HepG2 (cell line): ENCODE results near the gene RNASE8. TPM values are rescaled to one million over a fixed set of nuclear protein-coding genes. Genes with fewer than 3 reads are reported as not detected.

Experiments
- ATF1 ChIP-seq: IDR thresholded peaks from 2 replicates; pipeline ENCODE4 v1.6.1; 2016; ENCODE audit warnings: mild to moderate bottlenecking, control low read depth
- ATF6 ChIP-seq: sonication (generic); formaldehyde crosslinking; conservative IDR thresholded peaks from 2 replicates; pipeline ENCODE4 v1.4.0; 2020; ENCODE audit warnings: missing genetic modification reagents
- CAMTA2 ChIP-seq: sonication (generic); formaldehyde crosslinking; IDR thresholded peaks from 2 replicates; pipeline ENCODE4 v1.4.0; 2020; ENCODE audit warnings: mild to moderate bottlenecking, missing genetic modification reagents, borderline replicate concordance
- DR1 ChIP-seq: sonication (generic); formaldehyde crosslinking; IDR thresholded peaks from 2 replicates; pipeline ENCODE4 v1.8.0; 2021; ENCODE audit warnings: mild to moderate bottlenecking, missing genetic modification reagents, inconsistent platforms
- PAWR ChIP-seq: sonication (generic); formaldehyde crosslinking; IDR thresholded peaks from 2 replicates; pipeline ENCODE4 v1.4.0; 2020; ENCODE audit warnings: missing genetic modification reagents, mild to moderate bottlenecking, borderline replicate concordance
- PHF21A ChIP-seq: sonication (generic); formaldehyde crosslinking; IDR thresholded peaks from 2 replicates; pipeline ENCODE4 v1.5.0; 2020; ENCODE audit warnings: mild to moderate bottlenecking, missing genetic modification reagents
- PTBP1 ChIP-seq: fragments of 200-400 bp; formaldehyde crosslinking; IDR thresholded peaks from 2 replicates; pipeline ENCODE4 v1.6.1; 2018; ENCODE audit warnings: low read length, low read depth; ENCODE audit not compliant: poor library complexity, severe bottlenecking
- RXRA ChIP-seq: sonication (generic); formaldehyde crosslinking; IDR thresholded peaks from 2 replicates; pipeline ENCODE4 v1.5.1; 2020; ENCODE audit warnings: missing genetic modification reagents
- TBL1XR1 ChIP-seq: fragments of 150-350 bp; IDR thresholded peaks from 2 replicates; pipeline ENCODE4 v1.6.1; 2014; ENCODE audit warnings: borderline replicate concordance, low read length; ENCODE audit not compliant: partially characterized antibody
- TBX2 ChIP-seq: sonication (generic); formaldehyde crosslinking; IDR thresholded peaks from 2 replicates; pipeline ENCODE4 v1.5.0; 2020; ENCODE audit warnings: missing genetic modification reagents, mild to moderate bottlenecking, borderline replicate concordance
- ZBTB7A ChIP-seq: sonication (generic); formaldehyde crosslinking; IDR thresholded peaks from 2 replicates; pipeline ENCODE4 v1.8.0; 2022; ENCODE audit warnings: mild to moderate bottlenecking, missing genetic modification reagents
- ZFP62 ChIP-seq: sonication (generic); formaldehyde crosslinking; IDR thresholded peaks from 2 replicates; pipeline ENCODE4 v1.4.0; 2020; ENCODE audit warnings: missing genetic modification reagents
- ZFP82 ChIP-seq: sonication (generic); formaldehyde crosslinking; IDR thresholded peaks from 2 replicates; pipeline ENCODE4 v1.5.1; 2020; ENCODE audit warnings: mild to moderate bottlenecking, missing genetic modification reagents, borderline replicate concordance
- ZNF446 ChIP-seq: sonication (generic); formaldehyde crosslinking; IDR thresholded peaks from 2 replicates; pipeline ENCODE4 v1.5.0; 2020; ENCODE audit warnings: mild to moderate bottlenecking, missing genetic modification reagents
- ZNF674 ChIP-seq: sonication (generic); formaldehyde crosslinking; IDR thresholded peaks from 2 replicates; pipeline ENCODE4 v1.5.0; 2020; ENCODE audit warnings: low read depth, mild to moderate bottlenecking, missing genetic modification reagents
- ZNF7 ChIP-seq: IDR thresholded peaks from 2 replicates; pipeline ENCODE4 v1.6.1; 2016; ENCODE audit warnings: missing biosample characterization, missing genetic modification reagents
- ZNF776 ChIP-seq: sonication (generic); formaldehyde crosslinking; IDR thresholded peaks from 2 replicates; pipeline ENCODE4 v1.4.0; 2020; ENCODE audit warnings: mild to moderate bottlenecking, missing genetic modification reagents
- polyA plus RNA-seq, 8 experiments: library from polyadenylated mRNA; depleted of rRNA in 3 of 8; stranded (reverse) in 7 of 8; unstranded in 1 of 8; fragments of >200 nt; fragmentation: Illumina TruSeq in 4 of 8; extraction: Trizol in 4 of 8; gene quantifications; 2 replicates each; pipeline versions ENCODE4 v1.2.1 to v1.2.3, GENCODE V29; 2011 to 2016; ENCODE audit warnings: low read depth in 4 of 8, missing spikeins in 1 of 8, mixed read lengths in 1 of 8; ENCODE audit not compliant: insufficient read depth in 1 of 8
- total RNA-seq, 5 experiments: library from RNA; depleted of rRNA; stranded (reverse); fragments of >200 nt; fragmentation: Illumina TruSeq; extraction: Trizol; gene quantifications; 2 replicates each; pipeline ENCODE4 v1.2.3, GENCODE V29; 2016; ENCODE audit warnings: low read depth in 1 of 5
- TF ChIP-seq, protein P1 (sequence below), 2 experiments: sonication (generic) in 1 of 2; formaldehyde crosslinking in 1 of 2; IDR thresholded peaks; 2 replicates each; pipeline versions ENCODE4 v1.4.0 to v1.6.1; 2016 to 2020; ENCODE audit warnings: borderline replicate concordance in 1 of 2, low read depth in 1 of 2, mild to moderate bottlenecking in 1 of 2, missing genetic modification reagents in 1 of 2
- TF ChIP-seq, protein P2 (sequence below): sonication (generic); formaldehyde crosslinking; IDR thresholded peaks from 2 replicates; pipeline ENCODE4 v1.8.0; 2022; ENCODE audit warnings: low read depth, missing genetic modification reagents
- TF ChIP-seq, protein P3 (sequence below): sonication (generic); formaldehyde crosslinking; IDR thresholded peaks from 2 replicates; pipeline ENCODE4 v1.9.0; 2021; ENCODE audit warnings: missing genetic modification reagents, borderline replicate concordance

The RNASE8 gene
- total and polyA plus RNA-seq, 2 of the 13 experiments (the other 11 are each of a cell fraction or from before 2014, with no cell fraction given): not detected

GRCh38 chr14:21069388-21070082 lies 11.9 kb downstream of the RNASE8 start (continued):
- TF ChIP-seq, protein P1, sequence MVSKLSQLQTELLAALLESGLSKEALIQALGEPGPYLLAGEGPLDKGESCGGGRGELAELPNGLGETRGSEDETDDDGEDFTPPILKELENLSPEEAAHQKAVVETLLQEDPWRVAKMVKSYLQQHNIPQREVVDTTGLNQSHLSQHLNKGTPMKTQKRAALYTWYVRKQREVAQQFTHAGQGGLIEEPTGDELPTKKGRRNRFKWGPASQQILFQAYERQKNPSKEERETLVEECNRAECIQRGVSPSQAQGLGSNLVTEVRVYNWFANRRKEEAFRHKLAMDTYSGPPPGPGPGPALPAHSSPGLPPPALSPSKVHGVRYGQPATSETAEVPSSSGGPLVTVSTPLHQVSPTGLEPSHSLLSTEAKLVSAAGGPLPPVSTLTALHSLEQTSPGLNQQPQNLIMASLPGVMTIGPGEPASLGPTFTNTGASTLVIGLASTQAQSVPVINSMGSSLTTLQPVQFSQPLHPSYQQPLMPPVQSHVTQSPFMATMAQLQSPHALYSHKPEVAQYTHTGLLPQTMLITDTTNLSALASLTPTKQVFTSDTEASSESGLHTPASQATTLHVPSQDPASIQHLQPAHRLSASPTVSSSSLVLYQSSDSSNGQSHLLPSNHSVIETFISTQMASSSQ (IDR thresholded peaks at IDR 0.05; ENCODE audit: low read depth): no peak
- TF ChIP-seq, protein P1 (CRISPR knock-in tag; IDR thresholded peaks at IDR 0.05; ENCODE audit: borderline replicate concordance): peak; percentile 52; the same call in 1 of the 2 replicates
- TF ChIP-seq, protein P2, sequence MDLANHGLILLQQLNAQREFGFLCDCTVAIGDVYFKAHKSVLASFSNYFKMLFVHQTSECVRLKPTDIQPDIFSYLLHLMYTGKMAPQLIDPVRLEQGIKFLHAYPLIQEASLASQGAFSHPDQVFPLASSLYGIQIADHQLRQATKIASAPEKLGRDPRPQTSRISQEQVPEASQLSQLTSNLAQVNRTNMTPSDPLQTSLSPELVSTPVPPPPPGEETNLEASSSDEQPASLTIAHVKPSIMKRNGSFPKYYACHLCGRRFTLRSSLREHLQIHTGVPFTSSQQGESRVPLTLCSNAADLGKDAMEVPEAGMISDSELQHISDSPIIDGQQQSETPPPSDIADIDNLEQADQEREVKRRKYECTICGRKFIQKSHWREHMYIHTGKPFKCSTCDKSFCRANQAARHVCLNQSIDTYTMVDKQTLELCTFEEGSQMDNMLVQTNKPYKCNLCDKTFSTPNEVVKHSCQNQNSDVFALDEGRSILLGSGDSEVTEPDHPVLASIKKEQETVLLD (CRISPR knock-in tag): peak; percentile 95
- TF ChIP-seq ZNF674: no peak
- peak; percentile 74 for TF ChIP-seq TBX2
- peak; percentile 77 for TF ChIP-seq PHF21A (CRISPR knock-in tag)
- 0 out of 2 replicates have a peak, but pooled peaks have one; percentile 85 for TF ChIP-seq CAMTA2 (CRISPR knock-in tag)
- TF ChIP-seq PAWR (CRISPR knock-in tag): 0 out of 2 replicates have a peak, but pooled peaks have one; percentile 95
- peak; percentile 69 for TF ChIP-seq PTBP1
- peak; percentile 76 for TF ChIP-seq ZBTB7A (CRISPR knock-in tag)
- no peak for TF ChIP-seq ZNF7 (CRISPR knock-in tag)
- 0 out of 2 replicates have a peak, but pooled peaks have one; percentile 13 for TF ChIP-seq DR1 (CRISPR knock-in tag)
- TF ChIP-seq RXRA: peak; percentile 73
- TF ChIP-seq ZFP82: 0 out of 2 replicates have a peak, but pooled peaks have one; percentile 44
- TF ChIP-seq ZNF776 (CRISPR knock-in tag): peak; percentile 61; the same call in 1 of the 2 replicates
- 0 out of 2 replicates have a peak, but pooled peaks have one; percentile 8 for TF ChIP-seq ZNF446 (CRISPR knock-in tag)
- TF ChIP-seq ATF6 (CRISPR knock-in tag): 0 out of 2 replicates have a peak, but pooled peaks have one; percentile 15
- TF ChIP-seq ZFP62 (CRISPR knock-in tag): no peak
- TF ChIP-seq TBL1XR1: peak; percentile 19
- no peak for TF ChIP-seq ATF1 (CRISPR knock-in tag)
- TF ChIP-seq, protein P3, sequence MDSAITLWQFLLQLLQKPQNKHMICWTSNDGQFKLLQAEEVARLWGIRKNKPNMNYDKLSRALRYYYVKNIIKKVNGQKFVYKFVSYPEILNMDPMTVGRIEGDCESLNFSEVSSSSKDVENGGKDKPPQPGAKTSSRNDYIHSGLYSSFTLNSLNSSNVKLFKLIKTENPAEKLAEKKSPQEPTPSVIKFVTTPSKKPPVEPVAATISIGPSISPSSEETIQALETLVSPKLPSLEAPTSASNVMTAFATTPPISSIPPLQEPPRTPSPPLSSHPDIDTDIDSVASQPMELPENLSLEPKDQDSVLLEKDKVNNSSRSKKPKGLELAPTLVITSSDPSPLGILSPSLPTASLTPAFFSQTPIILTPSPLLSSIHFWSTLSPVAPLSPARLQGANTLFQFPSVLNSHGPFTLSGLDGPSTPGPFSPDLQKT: no peak
